Measurements from ENCODE around the gene TMEM213.

The TMEM213 gene

DNA sequence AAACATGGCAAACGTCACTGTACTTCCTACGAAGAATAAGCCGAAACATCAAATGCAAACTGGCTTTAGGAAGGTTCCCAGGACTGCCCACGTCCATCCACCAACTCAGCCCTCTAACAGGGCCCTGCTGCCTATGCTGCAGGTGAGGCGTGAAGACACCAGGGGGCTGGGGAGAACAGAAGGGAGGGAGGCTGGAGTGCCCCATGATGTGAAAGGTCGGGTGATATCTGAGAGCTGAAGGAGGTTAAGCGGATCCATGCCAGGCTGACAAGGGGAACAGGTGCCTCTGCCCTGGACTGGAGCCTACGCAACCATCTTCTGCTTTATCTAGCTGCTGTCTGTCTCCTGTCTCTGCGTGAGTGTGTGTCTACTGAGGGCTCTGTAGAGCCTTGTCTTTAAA lies 40.4 kb downstream of the TMEM213 start:
- DNase-seq, result no peak

DNA sequence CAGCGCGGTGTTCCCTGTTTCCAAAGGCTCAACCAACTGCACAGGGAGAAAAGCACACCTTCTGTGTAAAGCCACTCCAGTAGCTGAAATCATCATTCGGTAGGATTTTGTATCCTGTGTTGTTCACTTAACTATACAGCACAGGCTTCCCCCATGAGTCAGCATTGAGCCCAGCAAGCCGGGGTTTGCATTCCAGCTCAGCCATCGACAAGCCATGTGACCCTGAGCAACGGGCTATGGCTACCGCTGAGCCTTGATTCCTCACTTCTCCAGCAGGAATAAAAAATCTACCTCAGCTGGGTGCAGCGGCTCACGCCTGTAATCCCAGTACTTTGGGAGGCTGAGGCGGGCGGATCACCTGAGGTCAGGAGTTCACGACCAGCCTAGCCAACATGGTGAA lies 44.3 kb downstream of the TMEM213 start:
- DNase-seq, result no peak

DNA sequence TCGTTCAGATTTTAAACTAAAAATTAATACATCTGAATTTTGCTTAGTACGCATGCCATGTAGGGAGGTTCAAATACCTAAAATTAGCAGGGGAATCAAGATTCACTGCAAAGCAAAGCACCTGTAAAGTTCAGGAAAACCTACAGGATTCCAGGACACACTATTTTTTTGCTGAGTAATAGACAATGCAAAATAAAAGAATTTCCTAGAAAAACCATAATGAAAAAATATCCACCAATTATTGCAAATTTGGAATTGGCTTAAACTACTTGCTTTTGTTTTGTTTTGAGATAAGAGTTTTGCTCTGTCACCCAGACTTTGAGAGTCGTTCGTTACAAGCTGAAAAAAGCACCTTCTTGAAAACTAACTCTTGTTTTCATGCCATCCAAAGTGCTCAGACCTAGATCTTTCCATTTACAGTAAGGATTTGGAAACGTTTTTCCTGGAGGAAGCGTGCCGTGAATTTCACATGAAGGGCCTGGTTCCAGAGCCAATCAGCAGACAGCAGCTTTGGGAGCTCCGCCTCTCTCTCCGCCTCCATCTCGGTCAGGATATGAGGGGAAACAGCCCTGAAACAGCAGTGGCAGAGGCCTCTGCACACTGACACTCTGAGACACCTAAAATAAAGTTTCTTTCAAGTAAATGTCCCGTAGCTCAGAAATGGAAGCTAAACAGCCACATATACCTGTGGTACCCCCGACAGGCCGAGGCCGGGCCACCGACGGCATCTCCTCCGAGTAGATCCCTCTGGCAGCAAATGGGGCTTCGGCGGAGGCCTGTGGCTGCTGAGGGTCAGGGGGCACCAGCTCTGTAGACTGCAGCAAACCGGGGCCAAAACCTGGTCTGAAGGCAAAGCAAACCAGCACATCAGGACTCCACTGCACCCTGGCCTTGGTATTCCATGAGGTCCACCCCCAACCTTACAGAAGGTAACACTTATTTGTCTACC lies 46.1 kb downstream of the TMEM213 start:
- DNase-seq, result no peak

DNA sequence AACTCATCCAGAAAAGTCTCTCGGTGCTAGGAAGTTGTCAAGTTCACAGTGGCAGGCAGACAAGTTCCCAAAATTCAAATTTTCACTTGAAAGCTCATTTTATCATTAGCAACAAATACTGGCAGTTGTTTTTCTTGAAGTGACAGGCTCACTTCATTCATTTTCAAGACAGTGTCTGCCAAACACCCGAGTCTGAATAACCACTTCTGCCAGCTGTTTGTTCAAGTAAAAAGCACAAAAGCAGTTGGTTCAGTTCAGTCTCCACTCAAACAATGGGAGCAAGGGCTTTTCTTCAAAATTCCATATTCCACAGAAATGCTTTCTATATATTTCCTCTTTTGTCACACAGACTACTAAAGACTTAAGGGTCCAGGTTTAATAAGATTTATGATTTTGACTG lies 47.9 kb downstream of the TMEM213 start:
- no peak for DNase-seq

DNA sequence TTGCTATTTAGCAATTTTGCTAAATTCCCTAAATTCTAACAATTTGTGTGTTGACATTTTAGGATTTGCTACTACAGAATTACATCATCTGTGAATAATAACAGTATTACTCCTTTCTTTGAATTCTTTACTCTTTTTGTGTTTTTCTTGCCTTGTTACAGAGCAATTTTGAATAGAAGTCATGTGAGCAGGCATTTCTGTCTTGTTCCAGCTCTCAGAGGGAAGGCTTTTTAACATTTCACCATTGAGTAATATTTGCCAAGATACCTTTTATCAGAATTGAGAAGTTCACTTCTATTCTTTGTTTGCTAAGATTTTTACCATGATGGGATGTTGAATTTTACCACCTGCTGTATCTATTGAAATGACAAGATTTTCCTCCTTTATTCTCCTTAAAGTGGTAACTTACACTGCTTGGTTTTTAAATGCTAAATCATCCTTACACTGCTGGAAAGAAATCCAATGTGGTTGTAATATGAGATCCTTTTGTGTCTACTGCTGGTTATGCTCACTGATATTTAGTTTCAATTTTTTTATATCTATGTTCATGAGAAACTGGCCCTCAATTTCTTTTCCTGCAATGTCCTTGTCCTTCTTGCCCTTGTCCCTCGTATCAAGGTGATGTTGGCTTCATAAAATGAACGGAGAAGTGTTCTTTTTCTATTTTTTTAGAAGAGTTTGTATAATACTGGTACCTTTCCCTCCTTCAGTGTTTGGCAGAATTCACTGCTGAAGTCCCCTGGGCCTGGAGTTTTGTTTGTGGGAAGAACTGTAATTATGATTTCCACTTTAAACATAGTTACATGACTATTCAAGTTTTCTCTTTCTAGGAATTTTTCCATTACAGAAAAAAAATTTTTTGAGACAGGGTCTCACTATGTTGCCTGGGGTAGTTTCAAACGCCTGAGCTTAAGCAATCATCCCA lies 50.5 kb downstream of the TMEM213 start:
- DNase-seq, result no peak

DNA sequence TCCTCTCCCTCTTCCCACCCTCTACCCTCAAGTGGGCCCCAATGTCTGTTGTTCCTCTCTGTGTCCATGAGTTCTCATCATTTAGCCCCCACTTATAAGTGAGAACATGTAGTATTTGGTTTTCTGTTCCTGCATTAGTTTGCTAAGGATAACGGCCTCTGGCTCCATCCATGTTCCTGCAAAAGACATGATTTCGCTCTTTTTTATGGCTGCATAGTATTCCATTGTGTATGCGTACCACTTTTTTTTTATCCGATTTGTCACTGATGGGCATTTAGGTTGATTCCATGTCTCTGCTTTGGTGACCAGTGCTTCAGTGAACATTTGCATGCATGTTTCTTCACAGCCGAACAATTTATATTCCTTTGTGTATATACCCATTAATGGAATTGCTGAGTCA lies 51.9 kb downstream of the TMEM213 start:
- no peak for DNase-seq

DNA sequence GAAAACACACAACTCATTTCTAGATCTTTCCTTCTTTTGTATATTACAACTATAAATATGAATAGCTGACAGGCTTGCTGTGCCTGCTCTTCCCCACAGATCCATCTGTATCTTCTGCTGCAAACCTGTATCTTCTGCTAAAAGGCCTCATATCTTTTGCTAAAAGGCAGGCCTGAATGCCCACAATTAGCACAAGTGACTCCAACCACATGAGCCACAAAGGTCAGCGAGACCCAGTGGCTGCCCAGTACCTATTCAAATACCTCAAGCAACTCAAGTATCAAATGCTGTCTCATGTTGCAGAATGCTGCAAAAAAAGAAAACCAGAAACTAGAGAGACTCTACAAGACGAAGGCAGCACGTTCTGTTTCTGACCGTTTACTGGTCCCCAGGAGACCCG lies 54.7 kb downstream of the TMEM213 start:
- DNase-seq, result no peak

DNA sequence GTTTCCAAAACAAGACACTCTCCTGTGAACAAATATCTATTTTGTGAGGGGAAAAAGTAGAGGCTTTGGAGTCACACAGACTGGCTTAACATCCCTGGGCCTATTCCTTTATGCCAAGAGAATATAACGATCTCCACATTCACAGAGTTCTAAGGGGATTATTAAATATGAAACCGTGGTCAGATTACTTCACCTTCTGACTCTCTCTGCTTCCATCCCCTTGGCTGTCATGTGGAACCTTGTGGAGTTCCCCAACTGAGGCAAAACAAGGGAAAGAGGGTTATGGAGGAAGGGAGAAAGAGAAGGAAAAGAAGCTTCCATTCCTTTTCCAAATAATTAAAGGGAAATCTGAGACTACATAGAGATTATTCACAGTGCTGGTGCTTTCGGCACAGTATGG lies 55.7 kb downstream of the TMEM213 start:
- DNase-seq, result no peak

DNA sequence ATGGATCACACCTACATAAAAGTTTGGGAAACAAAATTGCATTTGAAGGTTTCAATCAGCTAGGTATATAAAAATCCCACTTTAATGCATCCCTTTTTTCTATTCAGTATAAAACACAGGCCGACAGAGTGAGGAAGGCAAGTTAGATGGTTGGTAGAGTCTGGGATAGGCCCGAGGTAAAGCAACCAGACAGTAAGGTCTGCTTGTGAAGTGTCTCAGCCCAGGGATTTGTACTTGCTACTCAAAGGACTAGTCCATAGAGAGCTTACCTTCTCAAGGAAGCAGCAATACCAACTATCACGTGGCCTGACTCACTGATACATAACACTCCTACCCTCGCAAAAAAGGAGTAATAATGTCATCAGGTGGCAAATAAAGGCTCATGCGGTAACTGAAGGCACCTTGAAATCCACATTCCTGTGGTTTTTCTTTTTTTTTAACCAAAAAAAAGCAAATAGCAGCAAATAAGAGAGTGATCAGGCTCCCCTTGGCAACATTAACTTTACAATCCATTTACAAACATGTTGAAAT lies 56.4 kb downstream of the TMEM213 start:
- no peak for DNase-seq

DNA sequence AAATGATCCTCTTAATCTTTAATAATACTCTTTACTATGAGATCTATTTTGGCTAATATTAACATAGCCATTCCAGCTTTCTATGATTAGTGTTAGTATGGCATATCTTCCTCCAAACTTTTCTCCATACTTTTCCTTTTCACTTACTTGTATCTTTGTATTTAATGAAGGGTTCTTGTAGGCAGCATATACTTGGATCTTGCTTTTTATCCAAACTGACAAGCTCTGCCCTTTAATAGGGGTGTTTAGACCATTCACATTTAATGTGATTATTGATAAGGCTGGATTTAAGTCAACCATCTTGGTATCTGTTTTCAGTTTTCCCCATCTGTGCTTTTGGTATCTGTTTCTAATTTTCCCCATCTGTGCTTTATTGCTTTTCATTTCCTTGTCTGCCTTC lies 59.9 kb downstream of the TMEM213 start:
- DNase-seq, result no peak

DNA sequence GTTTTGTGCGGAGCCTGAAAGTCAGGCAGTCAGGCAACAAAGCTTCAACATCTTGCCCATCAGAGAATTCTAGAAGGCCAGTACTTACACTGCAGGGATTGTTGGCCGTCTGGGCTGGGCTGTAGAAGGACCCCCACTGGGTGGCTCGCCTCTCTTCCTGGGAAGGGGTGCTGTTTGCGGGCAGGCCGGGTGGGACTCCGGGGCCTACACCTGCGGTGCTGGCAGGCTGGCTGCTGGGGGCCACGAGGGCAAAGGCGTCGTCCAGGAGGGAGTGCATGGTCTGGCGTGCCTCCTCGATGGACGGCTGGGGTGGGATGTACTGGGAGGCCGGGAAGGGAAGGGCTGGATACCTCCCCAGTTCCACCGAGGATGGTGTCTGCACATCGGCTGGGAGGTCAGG lies 63.3 kb downstream of the TMEM213 start:
- DNase-seq, result no peak

DNA sequence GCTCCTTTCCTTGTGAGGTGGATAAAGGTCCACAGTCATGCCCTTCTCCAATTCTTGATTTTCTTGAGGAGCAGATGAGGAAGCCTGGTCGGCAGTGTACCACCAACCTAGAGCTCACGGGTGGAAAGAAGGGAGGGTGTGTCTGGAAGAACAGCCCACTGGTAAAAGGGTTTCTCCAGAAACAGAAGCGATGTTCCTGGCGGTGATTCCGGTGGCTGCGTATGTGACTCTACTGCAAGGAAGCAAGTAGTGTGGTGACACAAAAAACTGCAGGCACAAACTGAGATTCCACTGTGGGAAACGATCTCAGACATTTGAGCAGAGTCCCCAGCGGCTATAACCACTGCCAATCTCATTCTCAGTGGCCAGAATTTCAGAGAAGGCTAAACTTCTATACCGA lies 66.1 kb downstream of the TMEM213 start:
- DNase-seq, result no peak

DNA sequence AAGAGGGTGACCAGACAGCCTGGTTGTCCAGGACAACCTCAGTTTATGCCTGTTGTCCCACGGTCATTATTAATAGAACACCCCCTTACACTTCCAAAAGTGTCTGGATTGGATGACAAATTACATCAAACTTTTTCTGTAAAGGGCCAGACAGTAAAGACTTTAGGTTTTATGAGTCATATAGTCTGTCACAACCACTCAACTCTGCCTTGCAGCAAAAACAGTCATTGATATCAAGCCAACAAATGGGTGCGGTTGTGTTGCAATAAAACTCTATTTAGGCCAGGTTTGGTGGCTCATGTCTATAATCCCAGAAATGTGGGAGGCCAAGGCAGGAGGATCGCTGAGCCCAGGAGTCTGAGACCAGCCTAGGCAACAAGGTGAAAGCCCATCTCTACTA lies 66.9 kb downstream of the TMEM213 start:
- no peak for DNase-seq

DNA sequence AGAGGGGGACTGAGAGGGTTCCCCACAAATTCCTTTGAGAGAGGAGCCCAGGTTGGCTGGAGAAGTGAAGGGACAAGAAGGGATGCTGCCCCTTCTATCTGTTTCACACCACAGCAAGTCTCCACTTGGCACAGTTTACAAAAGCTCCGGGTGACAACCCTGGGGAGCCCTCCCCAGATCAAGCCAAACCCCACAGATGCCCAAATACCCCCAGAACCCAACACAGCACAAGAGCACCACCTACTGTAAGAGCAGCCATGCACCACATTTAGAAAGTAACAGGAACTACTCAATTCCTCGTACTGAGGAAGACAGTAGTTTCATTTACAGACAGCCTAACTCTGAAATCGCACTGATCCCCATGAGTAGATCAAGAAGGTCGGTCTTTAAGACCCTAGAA lies 68.0 kb downstream of the TMEM213 start:
- DNase-seq, result no peak

DNA sequence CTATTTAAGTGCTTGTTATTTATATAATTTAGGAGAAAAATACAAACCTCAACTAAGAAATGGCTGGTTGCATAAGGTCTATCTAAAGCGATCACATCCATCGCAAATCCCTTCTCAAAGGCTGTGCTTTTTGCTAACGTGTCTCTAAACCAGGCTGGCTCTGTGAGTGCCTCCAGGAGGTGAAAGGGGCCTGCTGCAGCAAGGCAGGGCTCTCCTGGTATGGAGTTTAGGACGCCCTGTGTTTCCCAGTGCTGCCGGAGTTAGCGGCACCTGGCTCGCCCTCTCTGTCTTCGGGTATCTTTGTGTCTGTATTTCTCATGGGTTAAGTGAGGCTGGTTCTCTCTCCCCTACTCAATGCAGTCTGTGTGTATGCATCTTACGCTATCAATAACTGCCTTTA lies 68.6 kb downstream of the TMEM213 start:
- no peak for DNase-seq

DNA sequence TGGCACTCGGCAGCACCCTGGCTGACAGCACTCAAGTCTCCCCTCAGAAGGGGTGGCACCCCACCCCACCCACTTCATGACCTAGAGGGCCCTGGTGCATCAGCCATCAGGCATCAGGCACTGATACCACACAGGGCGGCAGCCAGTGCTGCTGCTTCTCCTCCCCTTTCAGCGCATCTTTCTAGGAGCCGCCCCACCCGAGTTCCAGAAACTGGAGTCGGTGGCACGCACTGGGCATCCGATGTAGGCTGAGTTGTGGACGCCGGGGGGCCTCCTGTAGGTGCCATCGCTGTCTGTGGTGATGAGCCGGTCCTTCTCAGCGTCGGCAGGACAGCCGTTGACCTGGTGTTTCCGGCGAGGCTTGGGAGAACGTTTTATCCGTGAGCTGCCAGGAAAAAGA lies 70.0 kb downstream of the TMEM213 start:
- DNase-seq, result no peak

DNA sequence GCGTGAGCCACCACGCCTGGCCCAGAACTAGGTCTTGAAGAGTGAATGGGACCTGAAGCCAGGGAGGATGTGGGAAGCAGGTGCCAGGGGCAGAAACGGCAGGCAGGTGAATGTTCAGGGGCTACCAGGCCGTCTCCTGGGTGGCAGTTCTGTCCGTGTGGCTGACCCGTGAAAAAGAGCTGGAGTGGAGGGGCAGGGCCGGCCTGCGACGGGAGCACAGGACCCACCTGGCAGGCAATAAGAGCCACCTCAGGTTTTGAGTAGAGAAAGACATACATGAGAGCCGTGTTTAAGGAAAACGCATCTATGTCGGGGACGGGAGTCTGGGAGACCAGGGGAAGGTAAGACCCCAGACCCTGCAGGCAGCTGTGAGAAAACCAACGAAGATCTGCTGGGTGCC lies 70.9 kb downstream of the TMEM213 start:
- DNase-seq, result no peak

DNA sequence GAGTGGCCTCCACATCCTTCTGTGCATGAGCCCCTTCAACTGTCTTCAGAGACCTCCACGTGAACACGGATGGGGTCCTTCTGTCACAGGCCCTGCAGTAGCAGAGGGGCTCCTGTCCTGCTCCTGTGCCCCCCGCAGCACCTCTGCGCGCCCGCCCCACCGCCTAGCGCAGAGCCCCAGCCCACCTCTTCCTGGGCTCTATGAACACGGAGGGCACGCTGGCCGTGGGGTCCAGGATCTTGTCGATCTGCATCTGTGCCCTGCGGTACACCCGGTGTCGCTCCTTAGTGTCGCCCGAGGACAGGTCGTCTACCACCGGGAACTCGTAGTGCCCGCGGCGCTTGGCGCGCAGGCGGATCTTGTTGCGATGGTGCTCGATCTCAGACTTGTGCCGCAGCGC lies 71.6 kb downstream of the TMEM213 start:
- DNase-seq, result no peak

DNA sequence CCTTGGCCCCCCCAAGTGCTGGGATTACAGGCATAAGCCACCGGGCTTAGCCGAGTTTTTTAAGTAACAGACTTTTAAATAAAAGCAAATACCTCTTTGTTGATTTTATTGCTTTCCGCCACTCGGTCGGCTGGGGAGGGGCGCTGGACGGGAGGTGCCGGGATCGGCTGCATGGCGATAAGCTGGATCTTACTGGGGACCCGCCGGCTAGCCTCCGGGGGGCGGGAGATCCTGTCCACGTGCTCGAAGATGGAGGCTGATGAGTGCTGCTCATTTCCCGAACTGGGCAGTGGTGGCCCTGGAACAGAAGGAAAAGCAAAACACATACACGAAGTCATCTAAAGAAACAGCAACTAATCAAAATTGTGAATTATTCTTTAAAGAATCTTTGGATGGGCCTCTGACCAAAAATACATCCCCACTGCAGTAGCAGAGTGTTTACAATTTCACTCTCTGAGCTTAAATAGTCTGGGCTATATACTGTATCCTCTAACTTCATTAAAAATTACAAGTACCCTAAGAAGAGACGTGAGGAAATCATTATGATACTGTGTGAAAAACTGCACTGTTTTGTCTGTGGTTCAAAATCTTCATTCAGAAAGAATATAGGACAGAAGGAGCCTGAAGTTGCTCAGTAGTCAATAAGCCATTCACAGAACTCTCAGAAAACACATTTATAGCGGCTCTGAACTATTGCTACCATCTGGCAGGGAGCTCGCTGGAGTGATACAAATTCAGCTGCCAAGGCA lies 73.4 kb downstream of the TMEM213 start:
- no peak for DNase-seq

DNA sequence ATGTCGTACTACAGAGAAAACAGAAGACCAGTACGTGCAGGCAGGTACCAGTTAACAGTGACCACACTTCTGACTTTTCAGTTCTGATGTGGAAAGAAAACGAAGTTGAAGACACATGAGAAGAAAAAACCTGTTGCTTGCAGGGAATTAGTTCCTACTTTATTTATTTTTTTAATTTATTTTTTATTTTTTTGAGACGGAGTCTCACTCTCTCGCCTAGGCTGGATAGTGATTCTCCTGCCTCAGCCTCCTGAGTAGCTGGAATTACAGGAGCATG lies 74.0 kb downstream of the TMEM213 start:
- DNase-seq, result no peak

DNA sequence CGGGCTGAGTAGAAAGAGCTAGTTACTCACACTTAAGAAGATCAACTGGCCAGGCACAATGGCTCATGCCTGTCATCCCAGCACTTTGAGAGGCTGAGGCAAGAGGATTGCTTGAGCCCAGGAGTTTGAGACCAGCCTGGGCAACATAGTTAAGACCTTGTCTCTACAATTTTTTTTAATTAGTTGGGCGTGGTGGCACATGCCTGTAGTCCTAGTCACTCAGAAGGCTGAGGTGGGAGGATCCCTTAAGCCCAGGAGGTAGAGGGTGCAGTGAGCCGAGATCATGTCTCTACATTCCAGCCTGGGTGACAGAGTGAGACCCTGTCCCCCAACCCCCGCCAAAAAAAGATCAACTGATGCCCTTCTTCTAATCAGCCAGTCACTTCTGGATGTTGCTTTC lies 74.8 kb downstream of the TMEM213 start:
- DNase-seq, result no peak
